Body of pancreas (tissue), 4 donors: Measurements from ENCODE around the gene PTHLH. TPM values are rescaled to one million over a fixed set of nuclear protein-coding genes. Genes with fewer than 3 reads are reported as not detected.
A peak's percentile ranks its signal among the peaks of the same experiment; 100 is the strongest.

ENCODE experiments used
- ATAC-seq: fragments of 150-250 bp; one replicate; pipeline ENCODE4 v1.9.1; 2016
- DNase-seq, 4 donors: peaks; one replicate each; pipeline ENCODE4 v3.0.0-alpha.2; 2019
- H3K27ac ChIP-seq, 4 donors: fragments of 200-600 bp; sonication (generic); 1 replicate in 3 of 4; 2 replicates in 1 of 4; pipeline versions ENCODE4 v1.5.1 to v1.6.1; 2016 to 2019; ENCODE audit warnings: mild to moderate bottlenecking in 1 of 4, mixed read lengths in 1 of 4, moderate library complexity in 1 of 4
- H3K27me3 ChIP-seq, 2 donors: fragments of 200-600 bp; sonication (generic); one replicate each; pipeline ENCODE4 v1.6.0; 2016; ENCODE audit warnings: mild to moderate bottlenecking in 1 of 2
- H3K36me3 ChIP-seq, 2 donors: fragments of 200-600 bp; sonication (generic); replicated peaks in 1 of 2; 2 replicates each; pipeline ENCODE4 v1.5.1; 2016; ENCODE audit warnings: low read depth in 2 of 2; ENCODE audit not compliant: insufficient read depth in 1 of 2
- H3K4me1 ChIP-seq: fragments of 200-600 bp; sonication (generic); one replicate; pipeline ENCODE4 v1.6.0; 2016
- H3K4me3 ChIP-seq, 2 donors: fragments of 200-600 bp; sonication (generic); 1 replicate in 1 of 2; 2 replicates in 1 of 2; pipeline ENCODE4 v1.5.1; 2016 to 2019
- H3K9me3 ChIP-seq, 3 donors: fragments of 200-600 bp; sonication (generic); 1 replicate in 2 of 3; 2 replicates in 1 of 3; pipeline ENCODE4 v1.5.1; 2016
- POLR2A ChIP-seq, 3 donors: fragments of 450-650 bp; IDR thresholded peaks; one replicate each; pipeline ENCODE4 v1.6.1; 2016; ENCODE audit warnings: antibody characterized with exemption in 3 of 3, mild to moderate bottlenecking in 2 of 3
- WGBS, 2 donors: methylation state at CpG; one replicate each; pipeline ENCODE4 v1.1.5; 2017; 5-methylcytosine and 5-hydroxymethylcytosine counted together
- intact Hi-C: fragments of 100-400 bp; cut with DNase I; formaldehyde crosslinking; loops from one replicate; pipeline ENCODE4 v1.15.1; 2023
- total RNA-seq, 2 donors: library from RNA; depleted of rRNA; stranded (reverse); fragments of >200 nt; gene quantifications; one replicate each; pipeline ENCODE4 v1.1.0, GENCODE V29; 2016
- TF ChIP-seq, protein P1 (sequence below), 7 experiments: fragments of 450-650 bp in 4 of 7; fragments of 200-600 bp in 3 of 7; sonication (generic) in 3 of 7; IDR thresholded peaks; one replicate each; pipeline ENCODE4 v1.5.1; 2016 to 2019; ENCODE audit warnings: antibody characterized with exemption in 7 of 7

The PTHLH gene
- total RNA-seq, 2 donors from 2014 or later, result 0.78 TPM; not detected in 1

DNA sequence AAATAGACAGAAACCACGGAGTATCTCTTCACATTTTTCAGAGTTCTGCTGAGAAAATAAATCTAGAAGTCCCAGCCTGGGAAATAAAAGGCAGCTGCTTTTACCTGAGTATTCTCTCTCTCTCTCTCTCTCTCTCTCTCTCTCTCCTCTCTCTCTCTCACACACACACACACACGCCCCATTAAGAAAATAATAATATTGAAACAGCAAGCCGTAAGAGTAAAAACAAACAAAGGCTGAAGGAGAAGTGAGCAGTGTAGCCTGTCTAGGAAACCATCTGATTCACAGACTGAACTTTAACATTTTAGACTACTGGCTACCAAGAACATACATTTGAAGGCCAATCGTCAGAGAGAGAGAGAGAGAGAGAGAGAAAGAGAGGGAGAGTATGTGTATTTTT, 8.4 kb downstream of the PTHLH start:
- TF ChIP-seq POLR2A (IDR thresholded peaks at IDR 0.05), result no peak
- TF ChIP-seq, protein P1, sequence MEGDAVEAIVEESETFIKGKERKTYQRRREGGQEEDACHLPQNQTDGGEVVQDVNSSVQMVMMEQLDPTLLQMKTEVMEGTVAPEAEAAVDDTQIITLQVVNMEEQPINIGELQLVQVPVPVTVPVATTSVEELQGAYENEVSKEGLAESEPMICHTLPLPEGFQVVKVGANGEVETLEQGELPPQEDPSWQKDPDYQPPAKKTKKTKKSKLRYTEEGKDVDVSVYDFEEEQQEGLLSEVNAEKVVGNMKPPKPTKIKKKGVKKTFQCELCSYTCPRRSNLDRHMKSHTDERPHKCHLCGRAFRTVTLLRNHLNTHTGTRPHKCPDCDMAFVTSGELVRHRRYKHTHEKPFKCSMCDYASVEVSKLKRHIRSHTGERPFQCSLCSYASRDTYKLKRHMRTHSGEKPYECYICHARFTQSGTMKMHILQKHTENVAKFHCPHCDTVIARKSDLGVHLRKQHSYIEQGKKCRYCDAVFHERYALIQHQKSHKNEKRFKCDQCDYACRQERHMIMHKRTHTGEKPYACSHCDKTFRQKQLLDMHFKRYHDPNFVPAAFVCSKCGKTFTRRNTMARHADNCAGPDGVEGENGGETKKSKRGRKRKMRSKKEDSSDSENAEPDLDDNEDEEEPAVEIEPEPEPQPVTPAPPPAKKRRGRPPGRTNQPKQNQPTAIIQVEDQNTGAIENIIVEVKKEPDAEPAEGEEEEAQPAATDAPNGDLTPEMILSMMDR (IDR thresholded peaks at IDR 0.05), result no peak
- WGBS, 2 donors, result 34 to 43% methylated on average over 4 of the region's 4 CpGs
- ATAC-seq, result no peak
- Histone ChIP-seq H3K27me3 (no peaks in the 10 kb centered on the region), H3K4me3 (no peak overlapping the region), H3K4me1 (peaks cover 11% of the 10 kb centered on the region), H3K36me3 (no peaks in the 10 kb centered on the region), H3K27ac (no peak overlapping the region), H3K9me3 (no peaks in the 10 kb centered on the region)
- intact Hi-C loops, result no loop called here
- DNase-seq, result no peak

DNA sequence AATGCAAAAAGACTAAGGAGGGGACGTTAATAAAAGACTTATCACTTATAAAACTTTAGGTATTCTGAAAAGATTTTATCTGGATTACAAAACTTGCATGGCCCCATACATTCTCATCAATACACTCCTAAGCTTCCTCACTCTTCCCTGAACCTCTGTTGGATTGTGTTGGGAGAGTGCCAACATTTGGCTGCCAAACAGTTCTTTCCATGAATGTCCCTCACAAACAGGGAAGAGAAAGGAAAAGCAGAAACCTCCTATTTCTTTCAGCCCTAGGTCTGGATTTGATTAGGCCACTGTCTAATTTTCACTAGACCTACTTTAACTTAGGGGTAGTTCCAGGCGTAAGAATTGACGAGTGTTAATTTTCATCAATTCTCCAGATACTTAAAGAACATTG, 11.7 kb downstream of the PTHLH start:
- Histone ChIP-seq H3K4me3 (no peak overlapping the region), H3K27ac (no peak overlapping the region), H3K36me3 (no peaks in the 10 kb centered on the region), H3K9me3 (no peaks in the 10 kb centered on the region), H3K4me1 (no peaks in the 10 kb centered on the region), H3K27me3 (no peaks in the 10 kb centered on the region)
- DNase-seq (peak in 1 of 4 donors; percentile 4), ATAC-seq (no peak)
- intact Hi-C loops, result no loop called here
- WGBS, 2 donors, result 92 to 95% methylated on average over 3 of the region's 3 CpGs
- no peak for TF ChIP-seq POLR2A (IDR thresholded peaks at IDR 0.05)
- TF ChIP-seq, protein P1 (IDR thresholded peaks at IDR 0.05), result no peak

DNA sequence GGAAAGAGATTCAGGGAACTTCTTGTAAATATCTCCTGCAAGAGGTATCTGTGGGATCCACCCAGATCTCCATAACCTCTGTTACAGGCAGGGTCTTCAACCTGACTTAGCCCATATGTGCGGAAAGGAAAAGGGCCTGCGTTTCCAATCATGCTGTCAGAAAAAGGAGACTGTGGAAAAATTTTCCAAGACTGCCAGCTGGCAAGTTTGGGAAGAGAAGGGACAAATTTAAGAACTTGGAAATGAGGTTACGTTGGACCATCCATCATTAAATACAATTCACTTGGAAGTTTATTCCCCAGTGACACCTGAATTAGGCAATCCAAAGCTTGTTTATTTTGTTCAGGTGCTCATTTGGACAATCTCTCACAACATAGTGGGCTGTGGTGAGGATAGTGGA, 13.9 kb downstream of the PTHLH start:
- H3K36me3 ChIP-seq, result no peaks in the 10 kb centered on the region
- no peak for DNase-seq
- H3K9me3 ChIP-seq, result no peaks in the 10 kb centered on the region
- H3K4me1 ChIP-seq, result no peaks in the 10 kb centered on the region
- intact Hi-C loops, result no loop called here
- no peak overlapping the region for H3K4me3 ChIP-seq
- WGBS, 2 donors, result 80 to 91% methylated on average over 3 of the region's 3 CpGs
- no peak for TF ChIP-seq POLR2A (IDR thresholded peaks at IDR 0.05)
- TF ChIP-seq, protein P1 (IDR thresholded peaks at IDR 0.05), result no peak
- no peak overlapping the region for H3K27ac ChIP-seq
- H3K27me3 ChIP-seq, result no peaks in the 10 kb centered on the region
- ATAC-seq, result no peak

DNA sequence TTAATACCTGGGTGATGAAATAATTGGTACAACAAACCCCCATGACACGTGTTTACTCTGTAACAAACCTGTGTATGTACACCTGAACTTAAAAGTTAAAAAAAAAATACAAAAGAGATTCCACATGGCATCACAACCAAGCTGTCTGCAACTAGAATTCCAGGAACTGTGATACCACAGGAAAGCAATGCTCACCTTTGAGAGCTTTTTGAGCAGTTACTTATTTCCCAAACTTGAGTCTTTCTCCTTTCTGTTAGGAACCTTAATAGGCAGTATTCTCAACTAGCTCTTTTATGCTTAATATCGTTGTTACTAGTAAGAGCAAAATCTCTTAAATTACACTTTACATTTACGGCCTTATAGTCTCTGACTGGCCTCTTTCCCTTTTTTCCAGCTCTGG, 15.2 kb downstream of the PTHLH start:
- ATAC-seq, result no peak
- WGBS, 2 donors, result 82 to 85% methylated on average over 3 of the region's 3 CpGs
- H3K9me3 ChIP-seq, result no peaks in the 10 kb centered on the region
- no peak for DNase-seq
- no peaks in the 10 kb centered on the region for H3K36me3 ChIP-seq
- H3K27me3 ChIP-seq, result no peaks in the 10 kb centered on the region
- intact Hi-C loops, result no loop called here
- no peaks in the 10 kb centered on the region for H3K4me1 ChIP-seq
- no peak overlapping the region for H3K4me3 ChIP-seq
- TF ChIP-seq, protein P1 (IDR thresholded peaks at IDR 0.05), result no peak
- TF ChIP-seq POLR2A (IDR thresholded peaks at IDR 0.05), result no peak
- no peak overlapping the region for H3K27ac ChIP-seq

DNA sequence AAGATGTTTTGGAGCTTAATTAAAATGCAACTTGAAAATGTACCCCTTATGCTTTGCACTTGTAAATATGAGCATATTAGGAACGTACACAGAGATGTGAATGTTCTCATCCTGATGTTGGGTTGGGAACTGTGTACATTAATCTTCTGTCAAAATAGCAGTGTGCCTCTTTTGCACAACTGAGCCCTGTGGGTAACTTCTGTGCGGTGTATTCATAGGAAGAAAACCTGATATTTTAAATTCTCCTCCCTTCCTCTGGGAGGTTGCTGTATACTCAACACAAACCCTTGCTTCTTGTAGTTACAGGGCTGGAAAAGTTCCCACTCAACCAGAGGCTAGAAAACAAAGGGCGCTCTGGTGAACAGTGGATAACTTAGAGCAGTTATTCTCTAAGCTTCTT, 18.7 kb downstream of the PTHLH start:
- H3K36me3 ChIP-seq, result no peaks in the 10 kb centered on the region
- H3K9me3 ChIP-seq, result no peaks in the 10 kb centered on the region
- no peak for ATAC-seq
- H3K4me1 ChIP-seq, result no peaks in the 10 kb centered on the region
- intact Hi-C loops, result no loop called here
- no peak overlapping the region for H3K27ac ChIP-seq
- 83 to 88% methylated on average over 3 of the region's 3 CpGs for WGBS, 2 donors
- no peak for TF ChIP-seq POLR2A (IDR thresholded peaks at IDR 0.05)
- TF ChIP-seq, protein P1 (IDR thresholded peaks at IDR 0.05), result no peak
- no peak overlapping the region for H3K4me3 ChIP-seq
- H3K27me3 ChIP-seq, result no peaks in the 10 kb centered on the region
- no peak for DNase-seq
